Measurements from ENCODE around the gene NRARP. TPM values are rescaled to one million over a fixed set of nuclear protein-coding genes. Genes with fewer than 3 reads are reported as not detected.

Gene NRARP
- total and polyA plus RNA-seq, 10 of the 15 experiments (the other 5 are each of a cell fraction or from before 2014, with no cell fraction given) = 0.06 to 9.2 (median 2.2) TPM; not detected in 2

- H3K4me2 ChIP-seq (ENCODE audit: control insufficient read depth, insufficient read depth) = 0 out of 2 replicates have a peak overlapping the region, but pooled peaks have one; percentile 3
- no peaks in the 10 kb centered on the region for H3K27me3 ChIP-seq (replicated peaks in 1 of 2; ENCODE audit: control insufficient read depth in 2 of 2, insufficient read depth in 2 of 2, low read length in 1 of 2)
- BruUV-seq (replicated peaks) = no TSS peak
- H3K9me3 ChIP-seq (replicated peaks; ENCODE audit: control insufficient read depth, insufficient read depth, low read length) = no peaks in the 10 kb centered on the region
- SMC1A ChIA-PET (ENCODE audit: uncharacterized antibody, unreplicated experiment) = no interaction called here
- intact Hi-C loops (cut with micrococcal nuclease; ENCODE audit: unreplicated experiment) (no loop called here), in situ Hi-C loops (cut with MboI) (no loop called here)
- POLR2A ChIA-PET = interaction anchor here (2.0 kb wide), 1 partner anchor 11 kb away, joined by 9 read pairs; no protein-coding TSS in a partner anchor
- TF ChIP-seq YY1 (IDR thresholded peaks at IDR 0.05; ENCODE audit: low read depth, low read length) (peak; percentile 75), CEBPZ (IDR thresholded peaks at IDR 0.05; ENCODE audit: low read depth, low read length) (no peak), NR2C1 (IDR thresholded peaks at IDR 0.05) (no peak), CBFB (IDR thresholded peaks at IDR 0.05; ENCODE audit: low read depth) (no peak)
- no peak overlapping the region for H3K9ac ChIP-seq (ENCODE audit: control insufficient read depth, insufficient read depth, low read length)
- H3K4me1 ChIP-seq (ENCODE audit: control insufficient read depth, insufficient read depth, low read length) = peaks cover 23% of the 10 kb centered on the region
- WGBS (ENCODE audit: insufficient coverage, insufficient replicate concordance, low lambda C conversion rate, missing lambda C conversion rate) = 53% methylated on average over 36 of the region's 36 CpGs
- no peaks in the 10 kb centered on the region; the same call in 1 of the 2 replicates for H3K79me2 ChIP-seq (ENCODE audit: control insufficient read depth, insufficient read depth, low read length)
- no peak overlapping the region for H3K27ac ChIP-seq (ENCODE audit: control insufficient read depth, insufficient read depth)
- RAD21 ChIA-PET (ENCODE audit: unreplicated experiment) = no interaction called here
- H2AFZ ChIP-seq (ENCODE audit: control insufficient read depth, low read depth, low read length) = peak overlapping the region; percentile 75
- CTCF ChIA-PET = interaction anchor here (1.4 kb wide), 1 partner anchor 68 kb away, joined by 3 read pairs; no protein-coding TSS in a partner anchor
- no peak for FAIRE-seq
- DNase-seq (ENCODE audit: low read depth, low spot score) = no peak
- H3K4me3 ChIP-seq = no peak overlapping the region
- no peaks in the 10 kb centered on the region for H3K36me3 ChIP-seq (ENCODE audit: control insufficient read depth in 2 of 2, insufficient read depth in 2 of 2, low read length in 1 of 2)
- peak; percentile 41 for ATAC-seq
- H4K20me1 ChIP-seq (ENCODE audit: control insufficient read depth, insufficient read depth) = no peaks in the 10 kb centered on the region
Measured at GRCh38 chr9:137305060-137305797, 3.2 kb upstream of the NRARP start.

Measured in GM12878 (cell line).